CD14-positive monocyte (primary cell): ENCODE data around the gene ADAD2. TPM values are rescaled to one million over a fixed set of nuclear protein-coding genes. Genes with fewer than 3 reads are reported as not detected.

ENCODE experiments used
- DNase-seq, 3 donors: peaks; one replicate each; pipeline ENCODE4 v3.0.0-alpha.2; 2011 to 2022
- H2AFZ ChIP-seq: 2 replicates; pipeline ENCODE4 v1.6.0; 2012; ENCODE audit warnings: mild to moderate bottlenecking, low read depth, low read length, inconsistent platforms; ENCODE audit not compliant: insufficient read depth, poor library complexity, severe bottlenecking
- H3K27ac ChIP-seq, 2 donors: 1 replicate in 1 of 2; 2 replicates in 1 of 2; pipeline ENCODE4 v1.5.1; 2012 to 2013; ENCODE audit warnings: low read length in 2 of 2, control low read depth in 1 of 2, inconsistent platforms in 1 of 2, low read depth in 1 of 2, mild to moderate bottlenecking in 1 of 2
- H3K27me3 ChIP-seq, 2 donors: one replicate each; pipeline versions ENCODE4 v1.6.0 to v1.6.1; 2011 to 2013; ENCODE audit warnings: low read length in 2 of 2; ENCODE audit not compliant: control insufficient read depth in 2 of 2, insufficient read depth in 2 of 2
- H3K36me3 ChIP-seq, 2 donors: replicated peaks in 1 of 2; 1 replicate in 1 of 2; 2 replicates in 1 of 2; pipeline versions ENCODE4 v1.5.1 to v1.6.1; 2012 to 2013; ENCODE audit warnings: low read length in 2 of 2, control low read depth in 1 of 2, inconsistent platforms in 1 of 2, mild to moderate bottlenecking in 1 of 2; ENCODE audit not compliant: insufficient read depth in 2 of 2, control insufficient read depth in 1 of 2
- H3K4me1 ChIP-seq, 2 donors: 1 replicate in 1 of 2; 2 replicates in 1 of 2; pipeline versions ENCODE4 v1.5.1 to v1.6.1; 2012 to 2013; ENCODE audit warnings: low read length in 2 of 2, control low read depth in 1 of 2, inconsistent platforms in 1 of 2, mild to moderate bottlenecking in 1 of 2, moderate library complexity in 1 of 2; ENCODE audit not compliant: insufficient read depth in 2 of 2, control insufficient read depth in 1 of 2
- H3K4me2 ChIP-seq: replicated peaks from 2 replicates; pipeline ENCODE3; 2012; ENCODE audit warnings: low read length, moderate library complexity, mild to moderate bottlenecking; ENCODE audit not compliant: poor library complexity, severe bottlenecking; ENCODE audit errors: extremely low read depth
- H3K4me3 ChIP-seq, 3 experiments: fragments of 200-600 bp in 1 of 3; sonication (generic) in 1 of 3; replicated peaks in 1 of 3; 1 replicate in 2 of 3; 2 replicates in 1 of 3; pipeline ENCODE4 v1.5.1; 2011 to 2013; ENCODE audit warnings: low read length in 3 of 3, mild to moderate bottlenecking in 3 of 3, control low read depth in 2 of 3, low read depth in 2 of 3, inconsistent platforms in 1 of 3, moderate library complexity in 1 of 3
- H3K79me2 ChIP-seq: 2 replicates; pipeline ENCODE4 v1.6.0; 2012; ENCODE audit warnings: mild to moderate bottlenecking, control low read depth, inconsistent platforms, low read length, moderate library complexity; ENCODE audit not compliant: insufficient read depth
- H3K9ac ChIP-seq: 2 replicates; pipeline ENCODE4 v1.6.0; 2017; ENCODE audit warnings: low read length, mild to moderate bottlenecking; ENCODE audit not compliant: insufficient read depth, poor library complexity, severe bottlenecking
- H3K9me3 ChIP-seq, 2 donors: replicated peaks in 1 of 2; 1 replicate in 1 of 2; 2 replicates in 1 of 2; pipeline versions ENCODE4 v1.5.1 to v1.6.1; 2012 to 2013; ENCODE audit warnings: low read length in 2 of 2, control low read depth in 1 of 2; ENCODE audit not compliant: control insufficient read depth in 1 of 2, insufficient read depth in 1 of 2
- H4K20me1 ChIP-seq: 2 replicates; pipeline ENCODE4 v1.6.0; 2012; ENCODE audit warnings: mild to moderate bottlenecking, low read length, control low read depth, moderate library complexity; ENCODE audit not compliant: insufficient read depth
- H3K27ac Mint-ChIP-seq, 7 donors: one replicate each; pipeline ENCODE4 v1.8.0; 2020; ENCODE audit warnings: mild to moderate bottlenecking in 7 of 7, mixed read lengths in 7 of 7, moderate library complexity in 6 of 7, inconsistent platforms in 2 of 7
- H3K27me3 Mint-ChIP-seq, 3 donors: one replicate each; pipeline ENCODE4 v1.8.0; 2021 to 2022; ENCODE audit warnings: low read depth in 3 of 3, mild to moderate bottlenecking in 3 of 3, mixed read lengths in 3 of 3, moderate library complexity in 3 of 3, inconsistent platforms in 1 of 3
- H3K36me3 Mint-ChIP-seq, 2 donors: one replicate each; pipeline ENCODE4 v1.8.0; 2020; ENCODE audit warnings: mixed read lengths in 2 of 2, inconsistent platforms in 1 of 2, mild to moderate bottlenecking in 1 of 2
- H3K4me1 Mint-ChIP-seq: one replicate; pipeline ENCODE4 v1.8.0; 2020; ENCODE audit warnings: mild to moderate bottlenecking, mixed read lengths
- H3K4me3 Mint-ChIP-seq, 2 donors: one replicate each; pipeline ENCODE4 v1.8.0; 2020; ENCODE audit warnings: mild to moderate bottlenecking in 2 of 2, mixed read lengths in 2 of 2, moderate library complexity in 1 of 2
- H3K9me3 Mint-ChIP-seq, 7 donors: one replicate each; pipeline ENCODE4 v1.8.0; 2020 to 2022; ENCODE audit warnings: mixed read lengths in 7 of 7, mild to moderate bottlenecking in 6 of 7, moderate library complexity in 6 of 7, inconsistent platforms in 2 of 7
- CTCF ChIP-seq: fragments of 200-600 bp; IDR thresholded peaks from one replicate; pipeline ENCODE4 v1.8.0; 2022; ENCODE audit warnings: antibody characterized with exemption, mild to moderate bottlenecking
- WGBS: methylation state at CpG from one replicate; pipeline ENCODE4 v1.1.5; 2013; ENCODE audit warnings: missing lambda C conversion rate; ENCODE audit not compliant: insufficient coverage; 5-methylcytosine and 5-hydroxymethylcytosine counted together
- intact Hi-C, 2 donors: fragments of 100-400 bp; cut with micrococcal nuclease; formaldehyde crosslinking; loops; one replicate each; pipeline versions ENCODE4 v1.15.0 to v1.15.1; 2023
- polyA plus RNA-seq, 3 donors: library from polyadenylated mRNA; depleted of rRNA in 1 of 3; unstranded in 2 of 3; stranded (reverse) in 1 of 3; fragments of 300-500 nt in 2 of 3; fragments of >200 nt in 1 of 3; fragmentation: Illumina TruSeq in 2 of 3; gene quantifications; 1 replicate in 2 of 3; 2 replicates in 1 of 3; pipeline ENCODE4 v1.2.3, GENCODE V29; 2012 to 2021

ADAD2 gene
- polyA plus RNA-seq, 3 donors: not detected

GRCh38 chr16:84227548-84227947, 36.6 kb downstream of the ADAD2 start:
- Mint-ChIP-seq H3K4me1 (no peaks in the 10 kb centered on the region), H3K36me3 (no peaks in the 10 kb centered on the region), H3K27me3 (peaks cover 13 to 16% (median 15%) of the 10 kb centered on the region in 3 donors), H3K4me3 (no peak overlapping the region), H3K9me3 (no peaks in the 10 kb centered on the region), H3K27ac (peak overlapping the region in 1 of 7 donors; percentile 2)
- no peak overlapping the region for H3K4me2 ChIP-seq
- H3K4me3 ChIP-seq: no peak overlapping the region
- H3K9me3 ChIP-seq: no peaks in the 10 kb centered on the region
- H3K36me3 ChIP-seq: no peaks in the 10 kb centered on the region
- no peak overlapping the region for H3K9ac ChIP-seq
- peaks cover 0 to 3% of the 10 kb centered on the region in 2 donors for H3K27me3 ChIP-seq
- intact Hi-C loops: no loop called here
- H3K79me2 ChIP-seq: no peaks in the 10 kb centered on the region
- no peak for TF ChIP-seq CTCF
- 87% methylated on average over 5 of the region's 6 CpGs for WGBS
- H2AFZ ChIP-seq: no peak overlapping the region
- H4K20me1 ChIP-seq: no peaks in the 10 kb centered on the region
- no peaks in the 10 kb centered on the region for H3K4me1 ChIP-seq
- no peak overlapping the region for H3K27ac ChIP-seq
- no peak for DNase-seq

GRCh38 chr16:84228256-84228838, 37.4 kb downstream of the ADAD2 start:
- Mint-ChIP-seq H3K4me1 (no peaks in the 10 kb centered on the region), H3K36me3 (no peaks in the 10 kb centered on the region), H3K27me3 (peaks cover 11 to 21% (median 20%) of the 10 kb centered on the region in 3 donors), H3K4me3 (no peak overlapping the region), H3K9me3 (no peaks in the 10 kb centered on the region), H3K27ac (no peak overlapping the region)
- Histone ChIP-seq H3K4me2 (no peak overlapping the region), H3K79me2 (no peaks in the 10 kb centered on the region), H3K9ac (peak overlapping the region; percentile 15), H3K27ac (no peak overlapping the region), H3K4me1 (no peaks in the 10 kb centered on the region), H3K36me3 (no peaks in the 10 kb centered on the region), H2AFZ (no peak overlapping the region), H4K20me1 (no peaks in the 10 kb centered on the region), H3K9me3 (no peaks in the 10 kb centered on the region), H3K27me3 (peaks cover 0 to 6% of the 10 kb centered on the region in 2 donors), H3K4me3 (no peak overlapping the region)
- intact Hi-C loops: no loop called here
- peak in 1 of 3 donors; percentile 30 for DNase-seq
- TF ChIP-seq CTCF: no peak
- 20% methylated on average over 12 of the region's 18 CpGs for WGBS
